ENCODE data around the gene TSEN15. TPM values are rescaled to one million over a fixed set of nuclear protein-coding genes. Genes with fewer than 3 reads are reported as not detected.

TSEN15 gene
- total and polyA plus RNA-seq, 2 of the 8 experiments (the other 6 are each of a cell fraction or from before 2014, with no cell fraction given): 23.4 to 31.4 TPM

GRCh38 chr1:184014271-184014670 is 37.3 kb upstream of the TSEN15 start:
- Histone ChIP-seq H4K20me1 (replicated peaks in 1 of 2; ENCODE audit: control insufficient read depth in 1 of 2, insufficient read depth in 2 of 2, low read length in 2 of 2) (no peaks in the 10 kb centered on the region), H3K18ac (ENCODE audit: extremely low read depth, low read length) (no peak overlapping the region), H3K4me3 (ENCODE audit: extremely low read depth in 1 of 4, insufficient read depth in 2 of 4, low read depth in 3 of 4, low read length in 4 of 4) (no peak overlapping the region), H2AFZ (ENCODE audit: low read length) (no peak overlapping the region), H3K4me2 (ENCODE audit: insufficient read depth in 1 of 2, low read depth in 2 of 2, low read length in 2 of 2) (no peak overlapping the region), H3K79me2 (ENCODE audit: control insufficient read depth in 1 of 2, insufficient read depth in 2 of 2, low read length in 2 of 2) (no peaks in the 10 kb centered on the region), H3K36me3 (ENCODE audit: control insufficient read depth in 2 of 4, insufficient read depth in 4 of 4, low read length in 3 of 4) (peaks cover 0 to 4% (median 0%) of the 10 kb centered on the region in 4 experiments; a peak in 1 of 8 replicates), H3K4me1 (replicated peaks in 1 of 4; ENCODE audit: control insufficient read depth in 3 of 4, insufficient read depth in 4 of 4, low read length in 3 of 4) (peaks cover 0 to 5% (median 2%) of the 10 kb centered on the region in 4 experiments; a peak in 2 of 7 replicates), H4K8ac (ENCODE audit: extremely low read depth, insufficient read depth, low read length) (no peak overlapping the region), H2BK12ac (ENCODE audit: low read depth, low read length) (no peak overlapping the region), H3K79me1 (ENCODE audit: low read depth, low read length) (no peaks in the 10 kb centered on the region), H4K91ac (replicated peaks; ENCODE audit: insufficient read length, low read length) (no peak overlapping the region), H2BK20ac (ENCODE audit: low read length) (no peak overlapping the region), H3K23me2 (ENCODE audit: low read depth, low read length) (no peaks in the 10 kb centered on the region), H2BK15ac (ENCODE audit: low read length) (no peak overlapping the region), H3K9me3 (ENCODE audit: insufficient read depth in 2 of 2, low read depth in 1 of 2, low read length in 1 of 2) (no peaks in the 10 kb centered on the region; a peak in 1 of 4 replicates), H2AK5ac (ENCODE audit: low read depth, low read length) (no peak overlapping the region), H3K27me3 (replicated peaks in 1 of 4; ENCODE audit: control insufficient read depth in 3 of 4, extremely low read depth in 1 of 4, insufficient read depth in 3 of 4, low read length in 3 of 4) (no peaks in the 10 kb centered on the region), H2BK5ac (ENCODE audit: low read depth, low read length) (no peak overlapping the region), H3K23ac (ENCODE audit: insufficient read length) (no peak overlapping the region), H2BK120ac (replicated peaks; ENCODE audit: low read depth, low read length) (no peak overlapping the region), H3K4ac (replicated peaks; ENCODE audit: insufficient read length, low read depth, low read length) (no peak overlapping the region), H4K5ac (ENCODE audit: insufficient read length, low read depth, low read length) (no peak overlapping the region), H3K9ac (replicated peaks in 1 of 4; ENCODE audit: extremely low read depth in 1 of 4, low read depth in 3 of 4, low read length in 3 of 4) (no peak overlapping the region), H3K56ac (replicated peaks; ENCODE audit: insufficient read length, low read depth, low read length) (no peak overlapping the region), H3K14ac (ENCODE audit: insufficient read length) (no peak overlapping the region), H3K27ac (ENCODE audit: low read depth, low read length) (no peak overlapping the region)
- FAIRE-seq (no peak), DNase-seq (ENCODE audit: low read depth in 1 of 2, low spot score in 2 of 2) (no peak)
- CTCF ChIA-PET (ENCODE audit: partially characterized antibody): no interaction called here
- 82% methylated on average over 2 of the region's 2 CpGs; no CpG with 5 or more reads in 1 of the 2 experiments for WGBS, 2 experiments (ENCODE audit: extremely low coverage in 1 of 2, insufficient coverage in 1 of 2, insufficient read length in 1 of 2, insufficient replicate concordance in 2 of 2, low coverage in 1 of 2, low lambda C conversion rate in 2 of 2, missing lambda C conversion rate in 1 of 2)
- POLR2A ChIA-PET (ENCODE audit: partially characterized antibody): no interaction called here
- no peak for TF ChIP-seq POU5F1 (IDR thresholded peaks at IDR 0.05; ENCODE audit: low read depth, low read length)
- no peak for TF ChIP-seq ATF3 (IDR thresholded peaks at IDR 0.05; ENCODE audit: insufficient read depth, low read depth, low read length)
- no peak for TF ChIP-seq KDM1A (IDR thresholded peaks at IDR 0.05; ENCODE audit: borderline replicate concordance, low read length)
- no peak for TF ChIP-seq ATF2 (IDR thresholded peaks at IDR 0.05; ENCODE audit: low read length)
- no peak for TF ChIP-seq PHF8 (conservative IDR thresholded peaks at IDR 0.05; ENCODE audit: low read depth, low read length)
- TF ChIP-seq BRCA1 (IDR thresholded peaks at IDR 0.05; ENCODE audit: low read depth, low read length): no peak
- no peak for TF ChIP-seq GTF2F1 (IDR thresholded peaks at IDR 0.05; ENCODE audit: borderline replicate concordance, low read depth, low read length)
- TF ChIP-seq JUND (IDR thresholded peaks at IDR 0.05; ENCODE audit: low read length): no peak
- TF ChIP-seq CREB1 (IDR thresholded peaks at IDR 0.05): no peak
- no peak for TF ChIP-seq SIRT6 (IDR thresholded peaks at IDR 0.05; ENCODE audit: low read length)

Measured in H1 (cell line).